Measurements from ENCODE around the gene JCHAIN. TPM values are rescaled to one million over a fixed set of nuclear protein-coding genes. Genes with fewer than 3 reads are reported as not detected.

JCHAIN gene
- total and polyA plus RNA-seq, 9 of the 15 experiments (the other 6 are each of a cell fraction or from before 2014, with no cell fraction given) = 0.04 to 0.68 (median 0.26) TPM; not detected in 5

GRCh38 chr4:70687821-70688794 is 21.8 kb upstream of the JCHAIN start, which contains the start of gene UTP3 (continued):
- TF ChIP-seq ZBTB5 (IDR thresholded peaks at IDR 0.05) (no peak), TAF9B (IDR thresholded peaks at IDR 0.05; ENCODE audit: partially characterized antibody) (peak; percentile 69), SMAD1 (IDR thresholded peaks at IDR 0.05; ENCODE audit: low read depth, low read length, partially characterized antibody) (peak; percentile 35), FOXP4 (CRISPR knock-in tag; IDR thresholded peaks at IDR 0.05; ENCODE audit: borderline replicate concordance) (no peak), ZNF449 (CRISPR knock-in tag; IDR thresholded peaks at IDR 0.05) (no peak), NR2F6 (CRISPR knock-in tag; IDR thresholded peaks at IDR 0.05) (no peak), ZNF445 (CRISPR knock-in tag; IDR thresholded peaks at IDR 0.05; ENCODE audit: low read depth) (no peak; the same call in 1 of the 2 replicates), CC2D1A (IDR thresholded peaks at IDR 0.05) (peak; percentile 87), SIX5 (IDR thresholded peaks at IDR 0.05; ENCODE audit: borderline replicate concordance in 1 of 2, insufficient read depth in 1 of 2, low read depth in 1 of 2, low read length in 2 of 2) (peak; percentile 52 to 57; a peak in 3 of 4 replicates), MTA2 (IDR thresholded peaks at IDR 0.05; ENCODE audit: low read depth) (no peak), PHB (CRISPR knock-in tag; IDR thresholded peaks at IDR 0.05) (no peak), ZNF212 (CRISPR knock-in tag; IDR thresholded peaks at IDR 0.05) (no peak), LCOR (CRISPR knock-in tag; IDR thresholded peaks at IDR 0.05) (peak; percentile 85), FUS (optimal IDR thresholded peaks at IDR 0.05; ENCODE audit: low read depth, low read length) (no peak), ZNF324 (CRISPR knock-in tag; IDR thresholded peaks at IDR 0.05) (no peak), TARDBP (IDR thresholded peaks at IDR 0.05) (peak; percentile 89; the same call in 1 of the 2 replicates), ETV1 (tag; conservative IDR thresholded peaks at IDR 0.05; ENCODE audit: low read depth) (peak; percentile 98), SMAD2 (IDR thresholded peaks at IDR 0.05; ENCODE audit: low read depth, low read length) (no peak), ZFP30 (CRISPR knock-in tag; IDR thresholded peaks at IDR 0.05; ENCODE audit: borderline replicate concordance) (no peak), RAD51 (IDR thresholded peaks at IDR 0.05; ENCODE audit: borderline replicate concordance, low read depth) (peak; percentile 51; the same call in 1 of the 2 replicates), BDP1 (IDR thresholded peaks at IDR 0.05; ENCODE audit: insufficient read depth, insufficient read length) (no peak), ELK1 (CRISPR knock-in tag; IDR thresholded peaks at IDR 0.05) (no peak)
